ENCODE results near the gene PLXNA2. TPM values are rescaled to one million over a fixed set of nuclear protein-coding genes. Genes with fewer than 3 reads are reported as not detected.

PLXNA2 gene
- total RNA-seq, 1 donor from 2014 or later: 42.5 TPM

DNA sequence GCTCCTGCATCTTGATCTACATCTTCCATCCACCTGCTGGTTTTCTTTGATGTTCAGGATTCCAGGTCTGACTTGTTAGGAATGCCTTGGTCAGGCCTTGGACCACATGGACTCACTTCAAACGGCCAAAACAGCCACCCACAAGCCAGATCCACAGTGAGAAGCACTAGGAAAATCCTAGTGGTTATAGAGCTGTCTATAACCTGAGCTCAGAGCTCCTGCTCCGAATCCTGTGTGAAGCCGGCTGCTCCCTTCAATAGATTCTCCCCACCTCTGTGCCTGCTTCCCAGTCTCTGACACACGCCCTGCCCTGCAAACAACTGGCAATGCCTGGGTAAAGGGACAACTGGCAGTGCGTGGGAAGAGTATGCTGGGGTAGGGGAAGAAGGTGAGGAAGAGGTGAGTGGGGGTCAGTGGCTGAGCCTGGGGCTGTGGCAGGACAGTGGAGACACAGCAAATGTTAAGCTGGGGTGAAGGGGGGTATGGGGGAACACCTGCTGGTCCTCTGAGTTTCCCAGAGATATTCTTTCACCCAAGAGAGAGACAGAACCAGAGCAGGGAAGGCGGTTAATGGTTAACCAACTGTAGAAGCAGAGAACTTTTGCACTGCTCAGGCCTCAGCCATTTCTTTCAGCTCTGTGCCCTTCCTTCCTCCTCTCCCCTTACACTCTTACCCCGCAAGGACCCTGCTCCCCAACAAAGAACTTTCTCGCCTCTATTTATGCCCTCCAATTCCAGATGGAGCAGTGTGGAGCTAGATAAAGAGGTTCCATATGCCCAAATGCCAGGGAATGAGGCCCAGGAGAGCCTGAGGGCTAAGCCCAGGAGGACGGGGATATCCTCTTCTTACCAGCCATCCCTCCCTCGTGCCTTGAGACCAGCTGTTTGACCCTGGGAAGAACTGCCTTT lies 4.5 kb downstream of the PLXNA2 start:
- no peak for DNase-seq

GRCh38 chr1:208238710-208239472 lies 5.3 kb downstream of the PLXNA2 start:
- peak; percentile 83 for DNase-seq

DNA sequence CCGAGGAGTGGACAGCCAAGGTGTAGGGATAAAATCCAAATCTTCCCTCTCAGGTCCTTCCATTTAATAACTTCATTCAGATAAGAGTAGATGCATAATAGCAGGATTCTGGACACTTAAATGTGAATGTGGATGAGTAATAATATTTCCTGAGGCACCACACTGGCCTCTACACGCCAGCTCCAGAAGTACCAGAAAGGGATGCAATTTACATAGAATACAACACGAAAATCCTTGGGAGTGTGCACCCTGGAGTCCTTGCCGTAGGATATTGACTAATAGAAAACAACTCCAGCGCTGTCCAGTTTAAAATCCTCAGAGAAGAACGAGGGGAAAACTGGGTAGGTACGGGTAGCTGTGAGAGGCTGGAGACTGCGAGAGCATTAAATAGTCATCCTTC lies 6.9 kb downstream of the PLXNA2 start:
- DNase-seq: no peak

- DNase-seq: peak; percentile 93
Observed at GRCh38 chr1:208235982-208236761, 8.0 kb downstream of the PLXNA2 start.

- peak; percentile 71 for DNase-seq
Observed at GRCh38 chr1:208235356-208235981, 8.7 kb downstream of the PLXNA2 start.

DNA sequence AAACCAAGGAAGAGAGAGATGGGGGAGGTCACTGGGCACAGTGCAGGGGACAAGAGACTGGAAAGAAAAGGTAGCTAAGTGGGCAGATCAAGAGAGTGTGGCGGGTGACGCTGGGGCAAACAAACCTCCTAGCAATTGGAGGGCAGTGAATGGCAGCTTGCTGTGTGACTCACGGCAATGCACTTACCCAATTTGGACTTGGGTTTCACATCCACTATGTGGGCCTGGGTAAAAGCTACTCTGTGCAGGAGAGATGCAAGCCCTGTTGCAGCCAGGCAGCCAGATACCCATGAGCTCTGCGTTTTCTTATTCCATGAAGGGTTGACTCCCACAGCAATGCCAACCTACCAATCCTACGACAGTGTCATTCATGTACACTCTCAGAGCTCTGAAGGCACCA lies 9.5 kb downstream of the PLXNA2 start:
- DNase-seq: no peak

- no peak for DNase-seq
Observed at GRCh38 chr1:208233978-208234377, 10.2 kb downstream of the PLXNA2 start.

DNA sequence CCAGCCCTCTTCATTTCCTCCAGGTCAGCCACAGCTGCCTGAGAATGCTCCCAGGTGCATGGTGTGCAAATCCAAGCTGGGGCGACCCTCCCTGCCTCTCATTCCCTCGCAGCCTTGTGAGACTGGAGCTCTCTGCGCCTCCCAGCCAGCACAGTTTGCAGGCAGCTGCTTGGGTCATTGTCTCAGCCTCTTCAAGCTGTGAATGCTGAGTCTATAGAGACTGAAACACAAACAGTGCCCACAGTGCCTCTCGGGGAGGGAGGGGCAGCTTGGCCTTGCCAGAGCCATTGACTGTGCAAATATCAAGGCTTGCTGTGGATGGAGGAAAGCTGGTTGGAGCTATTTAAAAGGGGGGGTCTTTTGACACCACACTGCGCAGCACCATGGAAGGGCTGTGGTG lies 10.6 kb downstream of the PLXNA2 start:
- peak; percentile 94 for DNase-seq

GRCh38 chr1:208232662-208233038 lies 11.5 kb downstream of the PLXNA2 start:
- no peak for DNase-seq

DNA sequence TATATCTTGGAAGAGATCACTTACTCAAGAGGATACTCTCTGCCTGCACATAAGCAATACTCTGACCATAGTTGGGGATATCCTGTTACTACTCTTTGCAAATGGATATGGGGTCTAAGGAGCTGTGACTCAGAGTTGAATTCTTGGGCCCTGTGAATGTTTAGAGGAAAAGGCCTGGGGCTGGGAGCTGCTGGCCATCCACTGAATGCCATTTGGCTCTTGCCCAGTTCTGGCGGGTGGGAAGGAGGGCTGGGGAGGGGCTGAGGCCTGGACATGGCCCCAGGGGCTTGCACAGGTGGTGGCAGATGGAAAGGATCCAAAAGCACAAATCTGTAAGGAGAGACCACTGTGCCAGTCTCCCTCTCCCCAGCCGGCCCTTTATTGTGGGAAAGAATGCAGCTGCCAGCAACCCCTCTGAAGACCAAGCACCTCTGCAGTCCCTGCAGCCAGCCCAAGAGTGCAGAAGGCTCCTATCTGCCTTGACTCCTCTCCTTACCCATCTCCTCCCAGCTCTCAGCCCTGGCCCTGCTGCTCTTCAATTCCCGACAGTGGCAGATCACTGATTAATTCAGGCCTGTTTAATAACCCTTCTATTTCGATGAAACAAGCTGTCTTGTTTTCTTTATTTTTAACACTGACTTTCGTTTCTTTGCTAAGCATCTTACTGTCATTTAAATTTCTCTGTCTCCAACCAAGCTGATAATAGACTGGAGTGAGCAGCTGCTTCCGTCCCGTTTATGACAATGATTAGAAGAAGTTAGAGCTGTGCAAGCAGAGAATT lies 12.1 kb downstream of the PLXNA2 start:
- peak; percentile 93 for DNase-seq

- no peak for DNase-seq
Observed at GRCh38 chr1:208230668-208231529, 13.3 kb downstream of the PLXNA2 start.

DNA sequence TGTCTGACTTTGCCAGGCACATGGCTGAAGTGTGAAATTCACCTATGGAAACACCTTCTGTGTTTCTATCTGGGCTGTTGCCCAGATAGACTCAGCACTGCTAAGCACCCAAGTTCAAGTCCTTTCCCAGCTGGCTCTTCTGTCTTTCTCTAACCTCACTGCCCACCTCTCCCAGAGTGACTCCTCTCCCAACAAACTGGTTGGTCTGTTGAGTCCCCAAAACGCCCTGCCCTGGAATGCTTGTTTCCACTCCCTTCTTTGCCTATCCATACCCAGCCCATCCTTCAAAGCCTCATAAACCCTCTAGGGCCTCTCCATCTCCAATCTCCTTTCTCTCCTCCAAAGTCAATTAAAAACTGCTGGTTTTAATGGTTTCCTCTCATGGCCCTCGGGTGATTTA lies 15.6 kb downstream of the PLXNA2 start:
- DNase-seq: no peak

- no peak for DNase-seq
Observed at GRCh38 chr1:208228026-208228425, 16.2 kb downstream of the PLXNA2 start.

- no peak for DNase-seq
Observed at GRCh38 chr1:208227366-208227765, 16.8 kb downstream of the PLXNA2 start.

DNA sequence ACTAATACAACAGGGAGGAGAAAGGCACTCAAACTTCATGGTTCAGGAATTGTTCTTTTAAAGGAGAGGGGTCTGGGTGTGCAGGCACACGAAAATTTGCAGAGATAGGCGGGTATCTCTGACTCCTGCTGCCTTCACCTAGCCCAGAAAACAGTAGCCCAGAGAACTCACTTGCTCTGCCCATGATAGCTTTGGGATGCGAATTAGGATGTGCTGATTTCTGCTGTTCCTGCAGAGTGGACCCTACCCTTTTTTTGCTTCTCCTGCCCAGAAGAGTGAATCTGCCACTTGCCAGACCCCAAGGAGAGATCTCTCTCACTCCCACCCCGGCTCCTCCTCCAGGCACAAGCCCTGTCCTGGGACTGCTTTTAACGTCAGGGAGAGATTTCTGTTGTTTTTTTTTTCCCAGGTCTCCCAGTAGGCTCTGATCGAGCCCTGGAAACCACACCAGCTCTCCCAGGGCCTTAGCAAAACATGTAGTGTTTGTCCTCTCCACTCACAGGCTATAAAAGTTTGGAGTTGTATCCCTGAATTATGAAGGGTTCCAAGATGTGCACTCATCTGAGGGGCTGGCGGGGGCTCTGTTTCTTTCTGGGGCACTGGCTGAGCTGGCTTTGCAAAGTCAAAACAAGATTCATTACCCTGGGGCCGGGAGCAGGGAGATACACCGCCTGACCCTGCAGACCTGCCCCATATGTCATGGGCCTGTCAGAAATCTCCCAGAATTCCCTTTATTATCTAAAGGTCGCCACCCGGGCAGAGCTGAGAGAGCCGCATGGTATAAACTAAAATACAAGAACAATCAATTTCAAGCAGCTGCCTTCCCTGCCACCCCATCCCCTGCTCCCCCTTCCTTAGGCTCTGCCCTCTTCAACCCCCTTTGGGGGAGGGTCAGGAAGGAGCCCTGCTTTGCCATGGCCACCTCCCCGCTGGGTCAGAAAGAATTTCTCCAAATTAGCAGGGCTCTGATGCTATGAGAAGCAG lies 17.9 kb downstream of the PLXNA2 start:
- no peak for DNase-seq

DNA sequence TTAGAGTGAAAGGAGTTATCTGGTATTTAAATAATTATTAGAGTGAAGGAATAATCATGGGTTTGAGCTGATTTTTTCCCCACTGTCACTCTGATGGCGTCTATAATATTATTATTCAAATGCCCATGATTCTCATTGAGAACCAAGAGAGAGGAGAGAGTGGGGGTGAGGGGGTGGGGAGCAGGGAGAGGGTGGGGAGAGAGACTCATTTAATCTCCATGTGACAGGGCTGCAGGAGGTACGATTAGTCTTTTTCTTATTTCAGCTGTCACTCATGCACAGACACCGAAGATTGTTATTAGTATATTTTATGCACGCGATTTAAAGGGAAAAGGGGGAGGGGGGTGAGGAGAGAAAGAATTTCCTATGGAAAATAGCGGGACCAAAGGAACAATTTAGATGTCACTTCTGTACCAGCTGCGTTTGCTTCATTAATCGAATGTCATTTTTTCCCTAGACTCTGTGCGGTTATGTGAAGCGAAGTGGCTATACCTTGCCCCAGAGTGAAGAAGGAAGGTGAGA lies 19.9 kb downstream of the PLXNA2 start:
- DNase-seq: no peak

DNA sequence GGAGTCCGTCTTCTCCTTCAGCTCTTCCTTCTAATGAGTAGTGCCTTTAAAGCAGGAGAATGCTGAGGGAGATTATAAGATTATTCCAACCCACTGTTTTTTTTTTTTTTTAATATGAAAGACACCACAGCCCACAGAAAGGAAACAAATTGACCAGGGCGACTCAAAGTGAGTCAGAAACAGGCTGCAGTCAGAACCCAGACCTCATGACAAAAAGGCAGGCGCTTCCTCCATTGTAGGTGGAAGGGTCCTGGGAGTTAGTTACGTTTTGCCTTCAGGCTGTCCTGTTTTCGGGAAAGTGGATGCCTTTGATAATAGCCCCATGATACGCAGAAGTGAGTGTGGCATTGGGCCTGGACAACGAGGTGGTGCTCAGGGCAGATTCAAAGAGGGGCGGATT lies 21.0 kb downstream of the PLXNA2 start:
- DNase-seq: no peak

DNA sequence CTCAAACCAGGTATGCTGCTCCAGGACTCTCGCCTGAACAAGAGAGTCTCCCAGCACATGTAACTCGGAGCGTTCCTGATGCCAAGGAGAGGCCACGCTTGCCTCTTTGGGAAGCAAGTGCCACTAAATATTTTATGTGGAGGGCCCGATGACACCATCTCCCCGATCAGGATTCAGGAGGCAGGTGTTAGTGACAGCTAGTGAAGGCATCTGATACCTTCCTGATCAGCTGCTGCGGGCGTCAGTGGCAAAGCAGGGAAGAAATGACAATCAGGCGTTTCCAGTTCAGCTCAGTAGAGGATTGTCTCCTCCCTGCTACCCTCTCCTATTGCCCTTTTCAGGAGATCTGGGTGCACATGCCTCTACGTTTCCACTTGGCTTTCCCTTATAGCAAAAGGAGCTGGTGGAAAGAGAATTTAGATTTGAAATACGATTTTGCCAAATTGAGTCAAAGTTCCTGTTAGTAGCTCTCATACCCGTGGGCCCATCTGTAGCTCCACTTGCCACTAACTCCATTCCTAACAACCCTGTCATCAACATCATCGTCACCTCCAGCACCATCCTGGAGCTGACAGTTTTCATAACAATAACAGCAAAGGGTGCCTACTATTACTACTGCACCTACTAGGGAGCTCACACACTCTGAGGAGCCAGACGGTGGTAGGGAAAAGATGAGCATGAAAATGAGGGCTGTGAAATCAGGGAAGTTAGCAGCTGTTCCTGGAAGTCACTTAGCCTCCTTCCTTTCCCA lies 21.6 kb downstream of the PLXNA2 start:
- peak; percentile 57 for DNase-seq
